A673 (cell line): ENCODE results near the gene MBL2. TPM values are rescaled to one million over a fixed set of nuclear protein-coding genes. Genes with fewer than 3 reads are reported as not detected.
A peak's percentile ranks its signal among the peaks of the same experiment; 100 is the strongest.

Experiments used
- Bru-seq: library from RNA; stranded (reverse); fragments of 400-500 nt; gene quantifications from one replicate; lab custom pipeline; 2021; lab: Mats Ljungman, UMichigan
- BruChase-seq, 2 experiments: library from RNA; stranded (reverse); fragments of 400-500 nt; gene quantifications; one replicate each; lab custom pipeline; 2021; lab: Mats Ljungman, UMichigan
- BruUV-seq: library from RNA; stranded (reverse); fragments of 400-500 nt; replicated peaks from 2 replicates; lab custom pipeline; 2021; lab: Mats Ljungman, UMichigan
- CTCF ChIA-PET: fragments of 300-600 bp; sonication (Branson Sonifier 250); formaldehyde crosslinking; loops from one replicate; lab custom pipeline; 2022; ENCODE audit warnings: antibody characterized with exemption; lab: Charles Lee
- POLR2A ChIA-PET: fragments of 300-600 bp; sonication (Branson Sonifier 250); formaldehyde crosslinking; loops from one replicate; lab custom pipeline; 2022; ENCODE audit warnings: antibody characterized with exemption; ENCODE audit not compliant: low non-redundant PET; lab: Charles Lee
- DNase-seq: peaks from one replicate; pipeline ENCODE4 v3.0.0-alpha.2; 2015; ENCODE audit warnings: low spot score
- H3K27ac ChIP-seq: fragments of 200-600 bp; sonication (generic); 2 replicates; pipeline ENCODE4 v1.5.1; 2016; ENCODE audit warnings: mixed run types, low read depth, mild to moderate bottlenecking, mixed read lengths, antibody characterized with exemption, low read length; ENCODE audit not compliant: poor library complexity, severe bottlenecking
- H3K27me3 ChIP-seq: fragments of 200-600 bp; sonication (generic); replicated peaks from 2 replicates; pipeline ENCODE4 v1.6.1; 2017; ENCODE audit warnings: mixed run types, low read depth, mild to moderate bottlenecking, mixed read lengths, antibody characterized with exemption, low read length; ENCODE audit not compliant: insufficient read depth, poor library complexity
- H3K36me3 ChIP-seq: fragments of 200-600 bp; sonication (generic); 2 replicates; pipeline ENCODE4 v1.6.1; 2016; ENCODE audit warnings: mixed run types, mild to moderate bottlenecking, mixed read lengths, antibody characterized with exemption, low read length; ENCODE audit not compliant: insufficient read depth, poor library complexity, severe bottlenecking
- H3K4me1 ChIP-seq: fragments of 200-600 bp; sonication (generic); 2 replicates; pipeline ENCODE4 v1.6.1; 2017; ENCODE audit warnings: mixed run types, mild to moderate bottlenecking, mixed read lengths, antibody characterized with exemption, low read length; ENCODE audit not compliant: insufficient read depth, poor library complexity, severe bottlenecking
- H3K4me3 ChIP-seq: fragments of 200-600 bp; sonication (generic); 2 replicates; pipeline ENCODE4 v1.5.1; 2016; ENCODE audit warnings: low read depth, mixed run types, mild to moderate bottlenecking, mixed read lengths, low read length; ENCODE audit not compliant: poor library complexity, severe bottlenecking
- H3K9me3 ChIP-seq: fragments of 200-600 bp; sonication (generic); 2 replicates; pipeline ENCODE4 v1.6.1; 2016; ENCODE audit warnings: mixed run types, low read depth, mild to moderate bottlenecking, mixed read lengths, antibody characterized with exemption, low read length; ENCODE audit not compliant: poor library complexity, severe bottlenecking
- CTCF ChIP-seq: fragments of 300-800, 200-600 bp; sonication (generic); conservative IDR thresholded peaks from 2 replicates; pipeline ENCODE4 v1.5.1; 2017; ENCODE audit warnings: low read depth, mild to moderate bottlenecking, antibody characterized with exemption, low read length, moderate library complexity, mixed read lengths
- EZH2 ChIP-seq: fragments of 200-600 bp; sonication (generic); IDR thresholded peaks from 2 replicates; pipeline ENCODE4 v1.6.1; 2017; ENCODE audit warnings: borderline replicate concordance, low read depth, mild to moderate bottlenecking, mixed read lengths, antibody characterized with exemption, low read length; ENCODE audit not compliant: poor library complexity, severe bottlenecking
- intact Hi-C: fragments of 100-400 bp; cut with micrococcal nuclease; formaldehyde crosslinking; loops from one replicate; pipeline ENCODE4 v1.10.0; 2022; ENCODE audit not compliant: unreplicated experiment
- long read RNA-seq: library from polyadenylated mRNA; stranded (forward); transcript quantifications from one replicate; pipeline ENCODE4 v2.0.0, GENCODE V29; 2022
- total RNA-seq: library from RNA; stranded (reverse); gene quantifications from 2 replicates; pipeline ENCODE4 v1.2.3, GENCODE V29; 2021

MBL2 gene
- total RNA-seq, result not detected in 2 replicates
- Bru-seq, nascent RNA, result not detected
- BruChase-seq, experiment 1, labeled RNA remaining after a 2-hour chase, result not detected
- BruChase-seq, experiment 2, labeled RNA remaining after a 6-hour chase, result percentile 10 among the genes with signal in this experiment
- long read RNA-seq, result 0 reads

GRCh38 chr10:52772623-52773022 lies at the start of gene MBL2:
Gene MBL2 (minus strand): TSS chr10:52772784. CDS start chr10:52771635, 1,149 bp downstream.
- TF ChIP-seq CTCF (no peak), EZH2 (no peak)
- Histone ChIP-seq H3K4me1 (no peaks in the 10 kb centered on the region), H3K9me3 (no peaks in the 10 kb centered on the region), H3K4me3 (no peak within 1 kb of the TSS), H3K36me3 (no peaks in the 10 kb centered on the region), H3K27ac (no peak within 1 kb of the TSS), H3K27me3 (no peaks in the 10 kb centered on the region)
- ChIA-PET POLR2A (no interaction called here), CTCF (no interaction called here)
- intact Hi-C loops, result no loop called here
- no TSS peak for BruUV-seq
- DNase-seq, result no peak

GRCh38 chr10:52820309-52820708 lies 47.7 kb upstream of the MBL2 start:
- ChIA-PET CTCF (no interaction called here), POLR2A (no interaction called here)
- no TSS peak for BruUV-seq
- Histone ChIP-seq H3K36me3 (no peaks in the 10 kb centered on the region), H3K27ac (no peak overlapping the region), H3K4me3 (no peak overlapping the region), H3K27me3 (no peaks in the 10 kb centered on the region), H3K4me1 (no peaks in the 10 kb centered on the region), H3K9me3 (no peaks in the 10 kb centered on the region)
- no peak for DNase-seq
- intact Hi-C loops, result no loop called here
- no peak for TF ChIP-seq EZH2
- TF ChIP-seq CTCF, result no peak

DNA sequence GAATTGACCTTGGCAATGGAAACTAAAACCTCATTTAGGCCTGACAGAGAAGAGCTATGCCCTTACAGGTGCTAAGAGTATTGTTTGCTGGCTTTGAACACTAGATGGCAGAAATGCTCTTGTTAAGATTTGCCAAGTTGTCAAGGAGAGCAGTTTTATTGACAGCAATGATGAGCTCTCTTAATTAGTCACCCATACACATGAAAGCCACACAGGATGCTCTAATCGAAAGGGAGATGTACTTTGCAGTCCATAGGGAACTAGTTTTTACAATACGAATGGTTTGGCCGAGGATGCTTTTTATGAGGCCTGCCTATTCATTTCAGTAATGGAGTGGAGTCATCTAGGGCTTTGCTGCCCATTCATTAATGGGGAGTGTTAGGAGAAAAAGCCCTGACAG lies 45.4 kb upstream of the MBL2 start:
- DNase-seq, result peak; percentile 53
- ChIA-PET CTCF (no interaction called here), POLR2A (no interaction called here)
- H3K27me3 ChIP-seq, result no peaks in the 10 kb centered on the region
- TF ChIP-seq CTCF (peak; percentile 57), EZH2 (no peak)
- intact Hi-C loops, result no loop called here
- BruUV-seq, result no TSS peak
- H3K27ac ChIP-seq, result no peak overlapping the region
- H3K4me3 ChIP-seq, result no peak overlapping the region
- no peaks in the 10 kb centered on the region for H3K9me3 ChIP-seq
- no peaks in the 10 kb centered on the region for H3K4me1 ChIP-seq
- no peaks in the 10 kb centered on the region for H3K36me3 ChIP-seq
